Stimulated activated CD4-positive, alpha-beta T cell treated with anti-CD3 and anti-CD28 coated beads, Interleukin-15, amount 100 ng/mL, for 48 hours (primary cell): ENCODE measurements around the gene ATP6V0A4.
"Not testable (repeated sequence)": the region's sequence is repeated elsewhere in the genome, so short reads cannot be mapped to it uniquely, and the experiment has no call there.

ENCODE experiments used
- DNase-seq, 2 donors: peaks; one replicate each; pipeline ENCODE4 v3.0.0-alpha.2; 2020; ENCODE audit warnings: low read depth in 2 of 2

ATP6V0A4 gene

DNA sequence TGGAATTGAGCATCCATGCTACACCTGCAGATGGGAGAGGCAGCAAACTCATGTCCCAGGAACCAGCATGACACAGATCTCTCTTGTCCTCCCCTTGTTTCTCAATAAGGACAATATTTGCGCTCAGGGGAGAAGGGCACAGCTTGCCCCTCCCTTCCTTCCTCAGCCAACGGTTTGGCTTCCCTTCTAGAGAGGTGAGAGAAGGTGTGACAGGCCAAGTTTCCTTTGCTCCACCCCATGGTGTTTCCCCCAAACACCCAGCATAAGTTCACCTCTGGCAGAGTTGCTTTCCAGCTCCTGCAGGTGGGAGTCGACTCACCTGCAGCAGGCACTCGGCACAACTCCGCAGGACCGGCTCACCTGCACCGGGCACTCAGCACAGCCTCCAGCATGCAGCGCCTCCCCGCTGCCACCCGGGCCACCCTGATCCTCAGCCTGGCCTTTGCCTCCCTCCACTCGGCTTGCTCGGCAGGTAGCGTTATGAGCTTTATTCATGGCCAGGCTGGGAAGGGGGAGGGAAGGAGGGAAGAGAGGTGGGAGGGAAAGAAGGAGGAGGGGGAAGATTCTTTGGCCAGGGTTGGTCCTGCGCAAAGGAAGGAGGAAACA, at the start of gene ATP6V0A4, which contains the start of gene TMEM213:
ATP6V0A4 (minus strand) TSS at position 482 of the 606 bp plus-strand sequence. CDS start 26,949 bp downstream, outside the sequence.
TMEM213 (plus strand) TSS at position 280 of the 606 bp plus-strand sequence; CDS start at position 391, 111 bp downstream.
- no peak for DNase-seq

DNA sequence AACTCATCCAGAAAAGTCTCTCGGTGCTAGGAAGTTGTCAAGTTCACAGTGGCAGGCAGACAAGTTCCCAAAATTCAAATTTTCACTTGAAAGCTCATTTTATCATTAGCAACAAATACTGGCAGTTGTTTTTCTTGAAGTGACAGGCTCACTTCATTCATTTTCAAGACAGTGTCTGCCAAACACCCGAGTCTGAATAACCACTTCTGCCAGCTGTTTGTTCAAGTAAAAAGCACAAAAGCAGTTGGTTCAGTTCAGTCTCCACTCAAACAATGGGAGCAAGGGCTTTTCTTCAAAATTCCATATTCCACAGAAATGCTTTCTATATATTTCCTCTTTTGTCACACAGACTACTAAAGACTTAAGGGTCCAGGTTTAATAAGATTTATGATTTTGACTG, 47.7 kb upstream of the ATP6V0A4 start:
- DNase-seq, result no peak

DNA sequence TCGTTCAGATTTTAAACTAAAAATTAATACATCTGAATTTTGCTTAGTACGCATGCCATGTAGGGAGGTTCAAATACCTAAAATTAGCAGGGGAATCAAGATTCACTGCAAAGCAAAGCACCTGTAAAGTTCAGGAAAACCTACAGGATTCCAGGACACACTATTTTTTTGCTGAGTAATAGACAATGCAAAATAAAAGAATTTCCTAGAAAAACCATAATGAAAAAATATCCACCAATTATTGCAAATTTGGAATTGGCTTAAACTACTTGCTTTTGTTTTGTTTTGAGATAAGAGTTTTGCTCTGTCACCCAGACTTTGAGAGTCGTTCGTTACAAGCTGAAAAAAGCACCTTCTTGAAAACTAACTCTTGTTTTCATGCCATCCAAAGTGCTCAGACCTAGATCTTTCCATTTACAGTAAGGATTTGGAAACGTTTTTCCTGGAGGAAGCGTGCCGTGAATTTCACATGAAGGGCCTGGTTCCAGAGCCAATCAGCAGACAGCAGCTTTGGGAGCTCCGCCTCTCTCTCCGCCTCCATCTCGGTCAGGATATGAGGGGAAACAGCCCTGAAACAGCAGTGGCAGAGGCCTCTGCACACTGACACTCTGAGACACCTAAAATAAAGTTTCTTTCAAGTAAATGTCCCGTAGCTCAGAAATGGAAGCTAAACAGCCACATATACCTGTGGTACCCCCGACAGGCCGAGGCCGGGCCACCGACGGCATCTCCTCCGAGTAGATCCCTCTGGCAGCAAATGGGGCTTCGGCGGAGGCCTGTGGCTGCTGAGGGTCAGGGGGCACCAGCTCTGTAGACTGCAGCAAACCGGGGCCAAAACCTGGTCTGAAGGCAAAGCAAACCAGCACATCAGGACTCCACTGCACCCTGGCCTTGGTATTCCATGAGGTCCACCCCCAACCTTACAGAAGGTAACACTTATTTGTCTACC, 45.9 kb upstream of the ATP6V0A4 start:
- no peak for DNase-seq

DNA sequence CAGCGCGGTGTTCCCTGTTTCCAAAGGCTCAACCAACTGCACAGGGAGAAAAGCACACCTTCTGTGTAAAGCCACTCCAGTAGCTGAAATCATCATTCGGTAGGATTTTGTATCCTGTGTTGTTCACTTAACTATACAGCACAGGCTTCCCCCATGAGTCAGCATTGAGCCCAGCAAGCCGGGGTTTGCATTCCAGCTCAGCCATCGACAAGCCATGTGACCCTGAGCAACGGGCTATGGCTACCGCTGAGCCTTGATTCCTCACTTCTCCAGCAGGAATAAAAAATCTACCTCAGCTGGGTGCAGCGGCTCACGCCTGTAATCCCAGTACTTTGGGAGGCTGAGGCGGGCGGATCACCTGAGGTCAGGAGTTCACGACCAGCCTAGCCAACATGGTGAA, 44.1 kb upstream of the ATP6V0A4 start:
- DNase-seq, result no peak

DNA sequence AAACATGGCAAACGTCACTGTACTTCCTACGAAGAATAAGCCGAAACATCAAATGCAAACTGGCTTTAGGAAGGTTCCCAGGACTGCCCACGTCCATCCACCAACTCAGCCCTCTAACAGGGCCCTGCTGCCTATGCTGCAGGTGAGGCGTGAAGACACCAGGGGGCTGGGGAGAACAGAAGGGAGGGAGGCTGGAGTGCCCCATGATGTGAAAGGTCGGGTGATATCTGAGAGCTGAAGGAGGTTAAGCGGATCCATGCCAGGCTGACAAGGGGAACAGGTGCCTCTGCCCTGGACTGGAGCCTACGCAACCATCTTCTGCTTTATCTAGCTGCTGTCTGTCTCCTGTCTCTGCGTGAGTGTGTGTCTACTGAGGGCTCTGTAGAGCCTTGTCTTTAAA, 40.2 kb upstream of the ATP6V0A4 start:
- no peak for DNase-seq

DNA sequence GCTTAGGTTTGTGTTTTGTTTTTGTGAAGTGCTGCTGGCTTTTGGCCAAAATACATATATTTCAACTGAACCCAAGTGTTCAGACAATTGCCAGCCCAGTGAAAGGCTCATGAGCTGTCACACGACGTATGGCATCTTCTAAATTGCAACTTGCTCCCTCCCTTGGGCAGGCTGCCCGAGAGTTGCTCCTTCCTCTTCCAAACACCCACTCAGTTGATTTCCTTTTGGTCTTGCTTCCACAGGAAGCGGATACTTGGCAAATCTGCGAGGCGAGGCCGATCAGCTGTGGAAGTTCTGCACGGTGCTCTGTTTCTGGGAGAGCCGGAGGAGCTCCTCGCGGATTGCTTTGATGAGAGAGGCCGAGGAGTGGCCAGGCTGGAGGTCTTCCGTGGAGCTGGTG, 39.6 kb upstream of the ATP6V0A4 start:
- DNase-seq, result no peak

DNA sequence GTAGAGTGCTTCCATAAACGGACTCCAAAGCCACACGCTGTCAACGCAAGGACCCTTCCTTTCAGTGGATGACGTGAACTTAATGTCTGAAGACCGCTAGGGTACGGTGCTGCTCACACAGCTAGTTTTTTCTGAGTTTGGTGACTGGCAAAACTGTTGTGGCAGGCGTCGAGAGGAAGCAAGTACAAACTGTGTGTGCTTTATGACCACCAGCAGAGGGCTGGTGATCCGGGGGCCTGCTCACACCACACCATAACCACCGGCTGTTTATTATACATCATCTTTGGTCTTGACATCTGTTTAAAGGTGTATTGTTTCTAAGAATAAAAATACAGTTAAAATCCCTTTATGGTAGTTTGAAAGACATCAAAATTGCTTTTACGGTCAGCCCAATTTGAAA, 37.1 kb upstream of the ATP6V0A4 start:
- DNase-seq, result no peak

DNA sequence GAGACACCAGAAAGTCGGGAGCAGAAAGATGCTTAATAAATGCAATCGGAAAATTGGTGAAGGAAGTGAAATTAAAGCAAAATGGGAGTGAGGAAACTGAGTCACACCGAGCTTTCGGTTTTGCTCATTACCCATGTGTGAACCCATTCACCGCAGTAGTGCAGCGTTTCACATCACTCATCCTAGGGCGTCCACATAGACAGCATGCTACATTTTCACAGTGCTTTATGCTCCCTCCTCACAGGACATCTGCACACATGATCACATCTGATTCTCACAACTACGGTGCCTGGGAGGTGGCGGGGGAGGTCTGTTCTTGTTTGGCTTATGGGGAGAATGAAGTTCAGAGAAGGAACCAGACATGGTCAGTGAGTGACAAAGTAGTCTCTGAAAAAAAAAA, 36.6 kb upstream of the ATP6V0A4 start:
- peak in 1 of 2 donors; percentile 6 for DNase-seq

DNA sequence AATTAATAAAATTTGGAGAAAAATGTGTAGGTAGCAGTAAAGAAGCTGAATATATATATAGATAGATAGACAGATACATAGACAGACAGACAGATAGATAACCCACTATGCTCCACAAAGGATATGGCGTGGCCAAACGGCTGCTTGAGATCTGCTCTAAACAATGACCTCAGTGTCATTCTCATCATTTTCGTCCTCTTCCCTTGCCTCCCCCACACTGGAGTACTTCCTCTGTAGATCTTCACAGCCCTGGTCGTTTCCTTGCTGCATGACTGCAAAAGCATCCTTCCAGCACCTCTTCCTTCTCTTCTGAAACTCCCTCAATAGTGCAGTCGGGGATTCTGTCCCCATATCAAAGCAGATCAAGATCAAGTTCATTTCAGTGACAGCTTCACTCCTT, 35.6 kb upstream of the ATP6V0A4 start:
- no peak for DNase-seq

DNA sequence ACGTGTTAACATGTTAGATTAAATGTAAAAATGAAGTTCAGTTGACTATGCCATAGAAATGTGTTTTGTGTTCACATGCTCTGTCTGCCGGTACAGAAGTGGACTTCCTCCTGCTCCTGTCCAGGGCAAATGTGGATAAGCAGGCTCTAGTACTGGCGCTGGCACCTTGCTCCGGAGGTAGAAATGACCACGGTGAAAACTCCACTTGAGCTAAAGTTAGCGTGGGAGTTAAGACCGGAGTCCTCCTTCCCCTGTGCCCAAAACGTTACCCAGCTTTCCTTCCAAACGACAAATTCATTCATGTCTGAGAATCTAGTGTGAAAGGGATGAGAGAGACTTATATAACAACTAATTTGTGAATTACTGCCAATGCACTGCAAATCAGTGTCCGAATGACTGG, 35.0 kb upstream of the ATP6V0A4 start:
- no peak for DNase-seq

DNA sequence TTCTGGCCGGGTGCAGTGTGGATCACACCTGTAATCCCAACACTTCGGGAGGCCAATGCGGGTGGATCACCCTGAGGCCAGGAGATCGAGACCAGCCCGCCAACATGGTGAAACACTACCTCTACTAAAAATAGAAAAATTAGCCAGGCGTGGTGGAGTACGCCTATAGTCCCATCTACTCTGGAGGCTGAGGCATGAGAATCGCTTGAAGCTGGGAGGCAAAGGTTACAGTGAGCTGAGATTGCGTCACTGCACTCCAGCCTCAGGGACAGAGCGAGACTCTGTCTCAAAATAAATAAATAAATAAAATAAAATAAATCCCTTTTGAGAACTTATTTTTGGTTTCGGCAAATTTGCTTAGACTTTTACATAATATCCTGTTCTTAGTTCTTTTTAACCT, 31.3 kb upstream of the ATP6V0A4 start:
- no peak for DNase-seq

DNA sequence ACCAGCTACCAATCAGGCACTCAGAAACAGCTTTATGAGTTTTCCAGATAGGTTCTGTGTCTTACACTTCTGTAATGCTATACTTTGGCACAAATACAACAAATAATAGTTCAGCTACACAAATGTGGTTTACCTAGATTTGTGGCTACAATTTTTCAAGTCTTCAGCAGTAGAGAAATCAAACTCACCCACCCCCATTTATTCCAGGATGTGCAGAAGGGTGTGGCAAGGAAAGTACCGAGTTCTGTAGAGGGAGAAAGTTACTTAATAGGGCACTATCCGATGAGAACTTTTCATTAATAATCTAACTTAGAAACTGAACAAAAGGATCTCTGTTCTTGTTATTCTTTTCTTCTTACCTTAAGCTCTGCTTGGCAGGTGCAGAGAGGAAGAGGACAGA, 30.3 kb upstream of the ATP6V0A4 start:
- DNase-seq, result no peak

DNA sequence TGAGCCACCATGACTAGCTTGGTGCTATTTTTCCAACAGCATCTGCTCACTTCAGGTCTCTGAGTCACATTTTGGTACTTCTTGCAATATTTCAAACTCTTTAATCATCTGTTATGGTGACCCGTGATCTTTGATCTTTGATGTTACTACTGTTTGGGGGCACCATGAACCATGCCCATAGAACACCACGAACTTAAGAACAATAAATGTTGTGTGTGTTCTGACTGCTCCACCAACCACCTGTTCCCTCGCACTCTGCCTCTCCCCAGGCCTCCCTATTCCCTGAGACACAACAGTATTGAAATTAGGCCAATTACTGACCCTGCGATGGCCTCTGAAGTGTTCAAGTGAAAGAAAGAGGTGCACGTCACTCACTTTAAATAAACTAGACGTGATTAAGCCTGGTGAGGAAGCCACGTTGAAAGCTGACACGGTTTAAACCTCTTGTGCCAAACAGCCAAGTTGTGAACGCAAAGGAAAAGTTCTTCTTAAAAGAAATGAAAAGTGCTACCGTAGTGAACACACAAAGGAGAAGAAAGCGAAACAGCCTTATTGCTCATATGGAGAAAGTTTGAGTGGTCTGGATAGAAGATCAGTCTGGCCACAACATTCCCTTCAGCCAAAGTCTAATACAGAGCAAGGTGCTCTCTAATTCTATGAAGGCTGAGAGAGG, 27.2 kb upstream of the ATP6V0A4 start:
- no peak for DNase-seq

DNA sequence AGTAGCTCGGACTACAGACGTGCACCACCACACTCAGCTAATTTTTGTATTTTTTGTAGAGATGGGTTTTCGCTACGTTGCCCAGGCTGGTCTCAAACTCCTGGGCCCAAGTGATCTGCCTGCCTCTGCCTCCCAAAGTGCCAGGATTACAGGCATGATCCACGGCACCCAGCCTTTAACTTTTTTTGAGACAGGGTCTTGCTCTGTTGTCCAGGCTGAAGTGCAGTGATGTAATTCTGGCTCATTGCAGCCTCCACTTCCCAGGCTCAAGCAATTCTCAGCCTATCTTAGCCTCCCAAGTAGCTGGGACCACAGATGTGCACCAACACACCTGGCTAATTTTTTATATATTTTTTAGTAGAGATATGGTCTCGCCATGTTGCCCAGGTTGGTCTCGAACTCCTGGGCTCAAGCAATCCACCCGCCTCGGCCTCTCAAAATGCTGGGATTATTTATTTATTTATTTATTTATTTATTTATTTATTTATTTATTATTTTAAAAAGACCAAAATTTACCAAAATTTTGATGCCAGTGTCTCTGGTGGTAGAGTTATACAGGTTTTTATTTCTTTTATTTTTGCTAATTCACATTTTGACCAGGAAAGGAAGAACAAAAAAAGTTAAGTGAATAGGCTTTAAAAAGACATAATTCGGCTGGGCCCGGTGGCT, 25.0 kb upstream of the ATP6V0A4 start:
- DNase-seq, result no peak

DNA sequence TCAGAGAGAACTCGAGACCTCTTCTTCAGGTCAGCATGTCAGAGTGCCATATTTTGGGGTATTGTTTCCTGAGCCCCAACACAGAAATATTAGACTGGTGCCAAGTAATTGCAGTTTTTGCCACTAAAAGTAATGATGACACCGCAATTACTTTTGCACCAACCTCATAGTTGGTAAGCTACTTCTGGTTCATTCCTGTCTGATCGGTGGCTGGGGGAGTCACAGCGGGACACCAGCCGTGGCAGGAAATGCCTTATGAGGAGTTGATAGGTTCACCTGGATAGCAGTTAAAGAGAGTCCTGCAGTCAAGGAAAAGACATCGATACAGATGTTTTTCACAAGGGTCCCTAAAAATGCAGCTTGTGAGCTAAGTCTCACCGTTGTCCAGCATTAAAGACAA, 23.9 kb upstream of the ATP6V0A4 start:
- DNase-seq, result no peak

DNA sequence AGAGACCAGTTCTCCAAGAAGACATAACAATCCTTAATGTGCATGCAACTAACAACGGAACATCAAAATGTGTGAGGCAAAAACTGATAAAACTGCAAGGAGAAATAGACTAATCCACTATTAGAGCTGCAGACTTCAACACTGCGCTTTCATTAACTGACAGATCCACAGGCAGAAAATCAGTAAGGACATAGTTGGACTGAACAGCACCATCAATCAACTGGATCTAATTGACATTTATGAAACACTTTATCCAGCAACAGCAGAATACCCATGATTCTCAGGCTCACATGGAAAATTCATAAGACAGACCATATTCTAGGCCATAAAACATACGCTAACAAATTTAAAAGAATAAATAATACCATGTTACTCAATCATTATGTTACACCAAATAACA, 21.6 kb upstream of the ATP6V0A4 start:
- no peak for DNase-seq

DNA sequence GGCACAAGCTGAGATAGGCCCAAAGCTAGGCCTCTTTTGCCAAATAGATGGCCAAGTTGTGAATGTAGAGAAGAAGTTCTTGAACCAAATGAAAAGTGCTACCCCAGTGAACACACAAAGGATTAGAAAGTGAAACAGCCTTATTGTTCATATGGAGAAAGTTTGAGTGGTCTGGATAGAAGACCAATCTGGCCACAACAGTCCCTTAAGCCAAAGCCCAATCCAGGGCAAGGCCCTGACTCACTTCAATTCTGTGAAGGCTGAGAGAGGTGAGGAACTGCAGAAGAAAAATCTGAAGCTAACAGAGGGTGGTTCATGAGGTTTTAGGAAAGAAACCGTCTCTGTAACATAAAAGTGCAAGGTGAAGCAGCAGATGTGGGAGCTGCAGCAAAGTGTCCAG, 18.7 kb upstream of the ATP6V0A4 start:
- DNase-seq, result no peak

DNA sequence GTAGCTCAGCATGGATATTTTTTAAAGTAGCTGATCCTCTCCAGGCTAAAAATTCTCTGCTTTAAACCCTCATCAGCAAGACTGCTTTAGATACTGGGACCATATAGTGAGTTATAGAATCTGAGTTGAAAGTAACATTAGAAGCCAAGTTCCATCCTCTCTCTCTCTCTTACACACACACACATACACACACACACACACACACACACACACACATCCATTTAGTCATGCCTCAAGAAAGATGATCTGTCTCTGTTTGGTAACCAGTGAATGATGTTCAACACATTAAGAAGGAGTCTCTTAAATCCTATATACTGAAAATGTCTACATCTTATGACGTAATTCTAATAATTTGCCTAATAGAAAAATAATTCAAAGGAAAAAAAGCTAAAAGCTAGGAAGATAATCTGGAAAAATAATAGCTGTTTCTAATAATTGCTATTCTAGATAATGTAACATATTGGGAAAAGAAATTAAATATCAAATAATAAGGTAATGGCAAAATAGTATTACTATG, 16.9 kb upstream of the ATP6V0A4 start:
- no peak for DNase-seq

DNA sequence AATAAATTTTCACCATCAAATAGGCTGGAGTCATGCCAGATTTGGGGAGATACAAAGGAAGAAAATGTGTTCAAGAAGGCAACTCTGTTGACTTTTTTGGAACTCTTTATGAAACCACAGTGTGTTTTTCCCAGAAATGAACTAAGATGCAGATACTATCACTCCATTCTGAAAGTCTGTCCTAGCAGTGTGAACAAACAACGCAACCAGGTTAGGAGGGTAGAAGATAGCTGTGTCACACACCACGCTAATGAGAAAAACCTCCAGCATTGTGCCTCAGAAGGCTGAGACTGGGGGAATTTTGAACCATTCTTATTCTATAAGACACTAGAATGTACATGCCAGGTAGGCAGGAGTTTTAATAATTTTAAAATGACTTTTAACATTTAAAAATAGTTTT, 15.9 kb upstream of the ATP6V0A4 start:
- no peak for DNase-seq

DNA sequence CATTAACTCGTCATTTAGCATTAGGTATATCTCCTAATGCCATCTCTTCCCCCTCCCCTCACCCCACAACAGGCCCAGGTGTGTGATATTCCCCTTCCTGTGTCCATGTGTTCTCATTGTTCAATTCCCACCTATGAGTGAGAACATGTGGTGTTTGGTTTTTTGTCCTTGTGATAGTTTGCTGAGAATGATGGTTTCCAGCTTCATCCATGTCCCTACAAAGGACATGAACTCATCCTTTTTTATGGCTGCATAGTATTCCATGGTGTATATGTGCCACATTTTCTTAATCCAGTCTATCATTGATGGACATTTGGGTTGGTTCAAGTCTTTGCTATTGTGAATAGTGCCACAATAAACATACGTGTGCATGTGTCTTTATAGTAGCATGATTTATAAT, 13.3 kb upstream of the ATP6V0A4 start:
- not testable (repeated sequence) for DNase-seq

DNA sequence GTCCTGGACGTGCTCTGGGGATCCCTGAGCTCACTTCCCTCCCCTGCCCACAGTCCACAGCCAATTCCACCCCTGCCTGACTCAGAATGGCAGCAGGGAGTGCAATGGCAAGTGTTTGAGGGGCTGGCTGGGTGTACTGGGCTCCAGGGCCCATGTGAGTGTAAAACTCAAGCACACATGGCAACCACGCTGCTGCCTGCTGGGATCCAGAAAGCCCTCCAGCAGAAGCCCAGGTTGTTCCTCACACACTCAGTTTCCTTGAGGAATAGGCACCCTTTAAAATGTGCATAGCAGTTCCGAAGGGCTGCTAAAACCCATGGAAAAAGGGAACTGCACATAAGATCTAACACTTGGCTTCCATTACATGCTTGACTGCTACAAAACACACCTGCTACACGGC, 11.3 kb upstream of the ATP6V0A4 start:
- DNase-seq, result no peak

DNA sequence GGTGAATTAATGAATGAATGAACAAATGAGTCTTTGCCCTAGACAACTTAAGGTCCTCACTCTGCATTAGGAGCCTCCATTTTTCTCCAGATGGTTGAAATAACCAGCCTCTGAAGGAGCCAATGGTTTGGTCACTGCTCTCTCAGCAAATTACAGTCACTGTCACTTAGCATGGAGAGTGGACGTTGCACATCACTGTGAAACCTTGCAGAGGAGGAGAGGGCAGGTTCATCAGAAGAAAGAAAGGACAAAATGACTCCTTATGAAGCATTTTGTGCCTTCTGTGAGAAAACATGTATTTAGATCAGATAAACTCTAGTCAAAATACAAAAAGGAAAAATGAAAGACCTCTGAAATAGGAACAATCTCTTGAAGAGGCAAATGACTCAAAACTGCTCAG, 6.6 kb upstream of the ATP6V0A4 start:
- no peak for DNase-seq
